ENCODE data around the gene FBXL17.

DNA sequence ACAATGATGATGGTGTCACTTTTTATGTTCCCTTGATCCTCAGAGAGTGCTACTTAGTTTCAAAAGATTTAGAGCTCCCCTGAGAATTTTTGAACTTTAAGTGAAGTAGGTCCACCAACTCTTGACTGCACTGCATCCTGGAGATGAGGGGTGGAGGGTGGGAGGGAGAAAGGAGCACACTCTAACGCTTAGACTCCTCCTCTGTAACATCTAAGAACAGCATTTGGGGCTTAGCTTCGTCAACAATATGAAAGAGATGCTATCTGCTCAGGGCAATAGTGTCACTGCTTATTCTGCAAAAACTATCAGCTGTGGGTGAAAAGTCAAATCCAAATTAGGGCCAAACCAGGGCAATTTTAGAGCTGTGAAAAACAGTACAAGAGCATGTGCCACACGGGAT lies 468.4 kb downstream of the FBXL17 start:
- TF ChIP-seq, protein P1, sequence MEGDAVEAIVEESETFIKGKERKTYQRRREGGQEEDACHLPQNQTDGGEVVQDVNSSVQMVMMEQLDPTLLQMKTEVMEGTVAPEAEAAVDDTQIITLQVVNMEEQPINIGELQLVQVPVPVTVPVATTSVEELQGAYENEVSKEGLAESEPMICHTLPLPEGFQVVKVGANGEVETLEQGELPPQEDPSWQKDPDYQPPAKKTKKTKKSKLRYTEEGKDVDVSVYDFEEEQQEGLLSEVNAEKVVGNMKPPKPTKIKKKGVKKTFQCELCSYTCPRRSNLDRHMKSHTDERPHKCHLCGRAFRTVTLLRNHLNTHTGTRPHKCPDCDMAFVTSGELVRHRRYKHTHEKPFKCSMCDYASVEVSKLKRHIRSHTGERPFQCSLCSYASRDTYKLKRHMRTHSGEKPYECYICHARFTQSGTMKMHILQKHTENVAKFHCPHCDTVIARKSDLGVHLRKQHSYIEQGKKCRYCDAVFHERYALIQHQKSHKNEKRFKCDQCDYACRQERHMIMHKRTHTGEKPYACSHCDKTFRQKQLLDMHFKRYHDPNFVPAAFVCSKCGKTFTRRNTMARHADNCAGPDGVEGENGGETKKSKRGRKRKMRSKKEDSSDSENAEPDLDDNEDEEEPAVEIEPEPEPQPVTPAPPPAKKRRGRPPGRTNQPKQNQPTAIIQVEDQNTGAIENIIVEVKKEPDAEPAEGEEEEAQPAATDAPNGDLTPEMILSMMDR (conservative IDR thresholded peaks at IDR 0.05; ENCODE audit: low read depth, low read length) = no peak
- TF ChIP-seq POLR2A (IDR thresholded peaks at IDR 0.05; ENCODE audit: low read depth, low read length) = no peak
- no peak for TF ChIP-seq CEBPB (IDR thresholded peaks at IDR 0.05; ENCODE audit: low read depth, low read length)
- no peak for TF ChIP-seq MAFK (IDR thresholded peaks at IDR 0.05; ENCODE audit: low read depth, low read length)
- TF ChIP-seq RCOR1 (IDR thresholded peaks at IDR 0.05; ENCODE audit: insufficient replicate concordance, low read length) = no peak
- TF ChIP-seq RFX5 (IDR thresholded peaks at IDR 0.05; ENCODE audit: low read depth, low read length) = no peak
- no peak for TF ChIP-seq RAD21 (IDR thresholded peaks at IDR 0.05; ENCODE audit: low read length)
- no peak for TF ChIP-seq FOS (IDR thresholded peaks at IDR 0.05; ENCODE audit: low read depth, low read length)
- TF ChIP-seq, protein P2, sequence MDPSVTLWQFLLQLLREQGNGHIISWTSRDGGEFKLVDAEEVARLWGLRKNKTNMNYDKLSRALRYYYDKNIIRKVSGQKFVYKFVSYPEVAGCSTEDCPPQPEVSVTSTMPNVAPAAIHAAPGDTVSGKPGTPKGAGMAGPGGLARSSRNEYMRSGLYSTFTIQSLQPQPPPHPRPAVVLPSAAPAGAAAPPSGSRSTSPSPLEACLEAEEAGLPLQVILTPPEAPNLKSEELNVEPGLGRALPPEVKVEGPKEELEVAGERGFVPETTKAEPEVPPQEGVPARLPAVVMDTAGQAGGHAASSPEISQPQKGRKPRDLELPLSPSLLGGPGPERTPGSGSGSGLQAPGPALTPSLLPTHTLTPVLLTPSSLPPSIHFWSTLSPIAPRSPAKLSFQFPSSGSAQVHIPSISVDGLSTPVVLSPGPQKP (IDR thresholded peaks at IDR 0.05; ENCODE audit: borderline replicate concordance, low read depth, low read length) = no peak
- TF ChIP-seq USF2 (IDR thresholded peaks at IDR 0.05; ENCODE audit: low read depth, low read length) = no peak
- TF ChIP-seq SMC3 (IDR thresholded peaks at IDR 0.05; ENCODE audit: low read depth, low read length) = no peak
- no peak for TF ChIP-seq BHLHE40 (IDR thresholded peaks at IDR 0.05; ENCODE audit: low read depth, low read length)

Data from IMR-90 (cell line).